Testis (tissue), 2 donors: ENCODE measurements around the gene YPEL1.

Experiments used
- CTCF ChIP-seq, 3 experiments: fragments of 450-650 bp in 2 of 3; fragments of 200-600 bp in 1 of 3; sonication (generic) in 1 of 3; IDR thresholded peaks; one replicate each; pipeline ENCODE4 v1.5.1; 2016 to 2019; ENCODE audit warnings: antibody characterized with exemption in 3 of 3, mild to moderate bottlenecking in 2 of 3, moderate library complexity in 1 of 3
- POLR2A ChIP-seq: fragments of 450-650 bp; IDR thresholded peaks from one replicate; pipeline ENCODE4 v1.6.1; 2017; ENCODE audit warnings: antibody characterized with exemption, mild to moderate bottlenecking, moderate library complexity

GRCh38 chr22:21719024-21719423 lies 16.6 kb downstream of the YPEL1 start:
- TF ChIP-seq CTCF (IDR thresholded peaks at IDR 0.05) (no peak), POLR2A (no peak)
